Heart left ventricle (tissue), 16 donors: ENCODE results near the gene MED12L. TPM values are rescaled to one million over a fixed set of nuclear protein-coding genes. Genes with fewer than 3 reads are reported as not detected.

Experiments used
- ATAC-seq, 4 donors: fragments of 200-7000 bp; cut with Tn5 transposase; one replicate each; pipeline ENCODE4 v1.9.1; 2020 to 2022; ENCODE audit warnings: moderate library complexity in 4 of 4, mild to moderate bottlenecking in 3 of 4, moderate number of reproducible peaks in 1 of 4
- DNase-seq, 5 donors: peaks; one replicate each; pipeline ENCODE4 v3.0.0-alpha.2; 2020
- H3K27ac ChIP-seq, 12 donors: fragments of 200-600 bp; sonication (generic) in 4 of 12; one replicate each; pipeline versions ENCODE4 v1.5.0 to v1.8.0; 2016 to 2022; ENCODE audit warnings: mild to moderate bottlenecking in 2 of 12
- H3K27me3 ChIP-seq, 9 donors: fragments of 200-600 bp; sonication (generic) in 2 of 9; one replicate each; pipeline versions ENCODE4 v1.5.1 to v1.8.0; 2016 to 2022; ENCODE audit warnings: mild to moderate bottlenecking in 3 of 9
- H3K36me3 ChIP-seq, 9 donors: fragments of 200-600 bp; sonication (generic) in 2 of 9; one replicate each; pipeline versions ENCODE4 v1.5.0 to v1.8.0; 2018 to 2022; ENCODE audit warnings: mild to moderate bottlenecking in 2 of 9
- H3K4me1 ChIP-seq, 12 donors: fragments of 200-600 bp; sonication (generic) in 4 of 12; one replicate each; pipeline versions ENCODE4 v1.5.0 to v1.8.0; 2016 to 2022; ENCODE audit warnings: mild to moderate bottlenecking in 3 of 12
- H3K4me3 ChIP-seq, 12 donors: fragments of 200-600 bp; sonication (generic) in 4 of 12; one replicate each; pipeline versions ENCODE4 v1.5.0 to v1.8.0; 2017 to 2022; ENCODE audit warnings: mild to moderate bottlenecking in 9 of 12, moderate library complexity in 4 of 12
- H3K9me3 ChIP-seq, 12 donors: fragments of 200-600 bp; sonication (generic) in 4 of 12; one replicate each; pipeline versions ENCODE4 v1.5.0 to v1.8.0; 2016 to 2022; ENCODE audit warnings: mild to moderate bottlenecking in 1 of 12
- CTCF ChIP-seq, 12 donors: fragments of 200-600 bp; sonication (generic) in 4 of 12; IDR thresholded peaks; one replicate each; pipeline versions ENCODE4 v1.5.0 to v1.8.0; 2018 to 2022; ENCODE audit warnings: antibody characterized with exemption in 12 of 12, mild to moderate bottlenecking in 5 of 12
- POLR2A ChIP-seq, 2 donors: fragments of 450-650 bp; IDR thresholded peaks; one replicate each; pipeline ENCODE4 v1.6.1; 2017; ENCODE audit warnings: antibody characterized with exemption in 2 of 2, mild to moderate bottlenecking in 2 of 2, moderate library complexity in 2 of 2
- WGBS, 4 donors: extraction: QIAGEN DNeasy Blood & Tissue Kit in 2 of 4; methylation state at CpG; one replicate each; pipeline versions ENCODE4 v1.1.5 to v1.1.7; 2013 to 2018; 5-methylcytosine and 5-hydroxymethylcytosine counted together
- intact Hi-C, 10 donors: fragments of 100-400 bp; cut with DNase I; formaldehyde crosslinking; loops; one replicate each; pipeline versions ENCODE4 v1.11.1 to v1.14.2; 2022
- polyA plus RNA-seq, 2 donors: library from polyadenylated mRNA; stranded (reverse); fragments of 200-250 nt; gene quantifications; one replicate each; pipeline ENCODE4 v1.2.3, GENCODE V29; 2013
- total RNA-seq, 9 donors: library from RNA; depleted of rRNA in 2 of 9; stranded (reverse); fragments of >200 nt in 2 of 9; fragmentation: NEBNext Ultra II Directional in 3 of 9; extraction: Animal tissue kit (Norgen Biotek cat#: 25700) in 3 of 9; gene quantifications; one replicate each; pipeline versions ENCODE4 v1.1.0 to v1.2.4, GENCODE V29; 2016 to 2023
- donor health status: ischemic (EF 13 %, LVEDD 7.1; RV severe dilation, severe dysfunction).
- donor health status: healthy with polysubstance abuse.
- donor health status: DM: no; HTN: yes; CAD: no.
- donor health status: DM: no; HTN: no; CAD: no.
- donor health status: ischemic (EF 25% LVEDD 6.9; RV normal size, moderate dysfunction).
- donor health status: ischemic (EF 25% LVEDD 5.7; RV mildly dilated, moderate dysfunction).
- donor health status: healthy.
- donor health status: DM: yes; HTN: yes; CAD: no.
- donor health status: ischemic (EF 35%, LVEDD 5.7; RV mildly dilated, moderate dysfunction).
- donor health status: nonischemic (EF 11% LVEDD 7.7; RV severe dilation, severe dysfunction).
- donor health status: DM: yes; HTN: yes; CAD: no.
- donor health status: PGD.
- donor health status: ischemic (EF 29% LVEDD 5.4; RV normal size, mild dysfunction).
- donor health status: nonischemic (EF 23%, LVEDD 6.1; RV moderate dilation, normal function).

The MED12L gene
- total and polyA plus RNA-seq, 11 donors, result 0.06 to 2.1 (median 0.39) TPM

- intact Hi-C loops, result no loop called here
- ATAC-seq (no peak), DNase-seq (no peak)
- no peaks in the 10 kb centered on the region for H3K36me3 ChIP-seq
- no peak for TF ChIP-seq CTCF (IDR thresholded peaks at IDR 0.05)
- TF ChIP-seq POLR2A (IDR thresholded peaks at IDR 0.05), result no peak
- peaks cover 0 to 5% (median 0%) of the 10 kb centered on the region in 12 donors for H3K9me3 ChIP-seq
- H3K27me3 ChIP-seq, result no peaks in the 10 kb centered on the region
- H3K27ac ChIP-seq, result no peak overlapping the region
- H3K4me1 ChIP-seq, result no peaks in the 10 kb centered on the region
- H3K4me3 ChIP-seq, result no peak overlapping the region
- WGBS, 4 donors, result 91 to 94% (median 93%) methylated on average over 4 of the region's 4 CpGs
Measured at GRCh38 chr3:151107177-151107576, 21.7 kb downstream of the MED12L start.

DNA sequence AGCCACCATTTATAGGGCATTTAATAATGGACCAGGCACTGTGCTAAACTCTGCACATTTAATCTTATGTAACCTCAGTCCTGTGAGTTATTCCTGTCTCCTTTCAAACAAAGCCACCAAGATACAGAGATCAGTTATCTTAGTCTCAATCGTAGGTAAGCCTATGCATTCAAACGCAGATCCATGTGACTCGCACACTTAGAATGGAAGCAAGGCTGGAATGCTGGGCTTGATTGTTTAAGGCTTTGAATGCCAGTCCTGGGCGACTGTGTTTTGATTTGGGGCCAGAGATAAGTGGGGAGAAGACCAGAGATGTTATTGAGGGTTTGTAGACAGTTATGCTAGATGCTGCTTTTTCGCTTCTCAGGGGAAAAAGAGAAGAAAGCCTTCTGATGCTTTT, 22.2 kb downstream of the MED12L start:
- intact Hi-C loops, result no loop called here
- Histone ChIP-seq H3K27ac (no peak overlapping the region), H3K27me3 (no peaks in the 10 kb centered on the region), H3K9me3 (peaks cover 0 to 5% (median 0%) of the 10 kb centered on the region in 12 donors), H3K4me3 (no peak overlapping the region), H3K36me3 (no peaks in the 10 kb centered on the region), H3K4me1 (no peaks in the 10 kb centered on the region)
- TF ChIP-seq CTCF (IDR thresholded peaks at IDR 0.05) (no peak), POLR2A (IDR thresholded peaks at IDR 0.05) (no peak)
- 63 to 75% (median 65%) methylated on average over 5 of the region's 5 CpGs for WGBS, 4 donors
- DNase-seq (no peak), ATAC-seq (no peak)

GRCh38 chr3:151109286-151109800, 23.9 kb downstream of the MED12L start:
- no peak overlapping the region for H3K27ac ChIP-seq
- no peak for DNase-seq
- intact Hi-C loops, result no loop called here
- WGBS, 4 donors, result 88 to 93% (median 92%) methylated on average over 8 of the region's 8 CpGs
- no peaks in the 10 kb centered on the region for H3K4me1 ChIP-seq
- no peaks in the 10 kb centered on the region for H3K36me3 ChIP-seq
- peaks cover 0 to 5% (median 0%) of the 10 kb centered on the region in 12 donors for H3K9me3 ChIP-seq
- no peak overlapping the region for H3K4me3 ChIP-seq
- H3K27me3 ChIP-seq, result no peaks in the 10 kb centered on the region
- TF ChIP-seq POLR2A (IDR thresholded peaks at IDR 0.05), result no peak
- TF ChIP-seq CTCF (IDR thresholded peaks at IDR 0.05), result no peak
- no peak for ATAC-seq

DNA sequence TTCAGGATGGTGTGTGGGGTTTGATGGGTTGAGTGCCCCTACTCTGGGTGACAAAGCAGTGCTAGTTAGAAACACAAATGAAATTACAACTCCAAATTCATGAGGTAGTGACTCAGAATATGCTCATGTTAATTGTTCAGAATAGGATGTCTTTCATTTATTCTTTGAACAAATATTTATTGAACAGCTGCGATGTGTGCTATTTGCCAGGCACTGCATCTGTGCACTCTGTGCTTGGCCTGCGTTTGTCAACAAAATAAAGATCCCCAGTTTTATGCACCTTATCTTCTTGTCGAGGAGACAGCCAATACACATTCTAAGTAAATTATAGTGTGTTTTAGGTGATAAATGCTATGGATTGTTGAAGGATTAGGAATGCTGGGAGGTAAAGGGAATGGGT, 27.3 kb downstream of the MED12L start:
- H3K27me3 ChIP-seq, result no peaks in the 10 kb centered on the region
- H3K9me3 ChIP-seq, result no peaks in the 10 kb centered on the region
- DNase-seq, result no peak
- H3K27ac ChIP-seq, result no peak overlapping the region
- WGBS, 4 donors, result 81 to 87% (median 86%) methylated on average over 3 of the region's 3 CpGs
- H3K36me3 ChIP-seq, result no peaks in the 10 kb centered on the region
- intact Hi-C loops, result no loop called here
- no peak for TF ChIP-seq POLR2A (IDR thresholded peaks at IDR 0.05)
- TF ChIP-seq CTCF (IDR thresholded peaks at IDR 0.05), result no peak
- ATAC-seq, result no peak
- no peak overlapping the region for H3K4me3 ChIP-seq
- H3K4me1 ChIP-seq, result no peaks in the 10 kb centered on the region
